ENCODE data around the gene IFNA21.
"Not testable (repeated sequence)": the region's sequence is repeated elsewhere in the genome, so short reads cannot be mapped to it uniquely, and the experiment has no call there.

The IFNA21 gene

GRCh38 chr9:21166560-21166959, at the start of gene IFNA21:
TSS of gene IFNA21 (minus strand) at chr9:21166660. CDS start at chr9:21166612, 48 bp downstream.
- not testable (repeated sequence) for DNase-seq

GRCh38 chr9:21213411-21214326, 47.2 kb upstream of the IFNA21 start:
- not testable (repeated sequence) for DNase-seq

GRCh38 chr9:21212160-21212559, 45.7 kb upstream of the IFNA21 start:
- DNase-seq: not testable (repeated sequence)

- not testable (repeated sequence) for DNase-seq
These were observed 44.3 kb upstream of the IFNA21 start for GRCh38 chr9:21210782-21211181.

- DNase-seq: no peak
These were observed 43.9 kb upstream of the IFNA21 start for GRCh38 chr9:21210311-21210710.

- not testable (repeated sequence) for DNase-seq
These were observed 40.6 kb upstream of the IFNA21 start, which contains the start of gene IFNA10 for GRCh38 chr9:21207043-21207442. TSS of gene IFNA10 (minus strand) at chr9:21207143. CDS start at chr9:21207097, 46 bp downstream.

- no peak for DNase-seq
These were observed 38.7 kb upstream of the IFNA21 start for GRCh38 chr9:21205204-21205603.

- DNase-seq: not testable (repeated sequence)
These were observed 35.6 kb upstream of the IFNA21 start, which contains the start of gene IFNA7 for GRCh38 chr9:21202105-21202504. TSS of gene IFNA7 (minus strand) at chr9:21202205. CDS start at chr9:21202165, 40 bp downstream.

- DNase-seq: not testable (repeated sequence)
These were observed 28.7 kb upstream of the IFNA21 start for GRCh38 chr9:21194867-21195776.

GRCh38 chr9:21187487-21187886, 21.0 kb upstream of the IFNA21 start, which contains the start of gene IFNA4:
TSS of gene IFNA4 (minus strand) at chr9:21187587. CDS start at chr9:21187531, 56 bp downstream.
- DNase-seq: not testable (repeated sequence)

GRCh38 chr9:21182810-21183736, 16.6 kb upstream of the IFNA21 start:
- not testable (repeated sequence) for DNase-seq

- no peak for DNase-seq
These were observed 8.2 kb upstream of the IFNA21 start for GRCh38 chr9:21174671-21175070.

- no peak for DNase-seq
These were observed 5.7 kb upstream of the IFNA21 start for GRCh38 chr9:21172156-21172555.

GRCh38 chr9:21171351-21171750, 4.9 kb upstream of the IFNA21 start:
- no peak for DNase-seq

GRCh38 chr9:21165516-21165915, 944 bp downstream of the IFNA21 start:
- DNase-seq: no peak

- DNase-seq: no peak
These were observed 6.3 kb downstream of the IFNA21 start for GRCh38 chr9:21160178-21160577.

GRCh38 chr9:21155501-21155900, 11.0 kb downstream of the IFNA21 start:
- no peak for DNase-seq

GRCh38 chr9:21154018-21154608, 12.3 kb downstream of the IFNA21 start:
- DNase-seq: no peak

- DNase-seq: no peak
These were observed 13.0 kb downstream of the IFNA21 start for GRCh38 chr9:21153336-21154017.

- DNase-seq: no peak
These were observed 21.9 kb downstream of the IFNA21 start for GRCh38 chr9:21144603-21145002.

- DNase-seq: no peak
These were observed 25.0 kb downstream of the IFNA21 start, which contains the start of gene IFNW1 for GRCh38 chr9:21141427-21141882. TSS of gene IFNW1 (minus strand) at chr9:21141832. CDS start at chr9:21141570, 262 bp downstream.
